ENCODE data around the gene MSI2. TPM values are rescaled to one million over a fixed set of nuclear protein-coding genes. Genes with fewer than 3 reads are reported as not detected.

MSI2 gene
- total and polyA plus RNA-seq, 2 experiments from 2014 or later, result 4.3 to 17.9 TPM

DNA sequence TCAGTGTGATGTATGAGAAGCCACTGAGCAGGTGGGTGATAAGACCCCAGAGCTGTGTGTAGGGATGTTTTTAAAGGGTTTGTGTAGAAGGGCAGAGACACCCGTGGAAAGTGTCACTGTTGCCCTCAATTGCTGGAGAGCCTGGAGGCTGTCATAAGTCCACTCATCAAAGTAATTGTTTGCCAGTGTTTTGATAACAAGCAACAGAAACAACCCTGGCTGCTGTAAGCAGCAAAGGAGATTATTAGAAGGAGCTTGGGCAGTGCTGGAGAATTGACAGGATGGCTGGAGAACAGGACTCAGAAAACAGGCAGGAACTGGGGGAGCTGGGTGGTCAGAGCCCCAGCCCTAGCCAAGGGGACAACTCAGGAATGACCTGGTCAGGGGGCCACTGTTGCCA is 369.2 kb downstream of the MSI2 start:
- Histone ChIP-seq H3K9ac (no peak overlapping the region), H3K9me2 (ENCODE audit: insufficient read depth) (no peaks in the 10 kb centered on the region), H2AFZ (no peak overlapping the region), H3F3A (ENCODE audit: insufficient read depth) (peaks cover 11% of the 10 kb centered on the region), H4K20me1 (ENCODE audit: insufficient read depth) (no peaks in the 10 kb centered on the region), H3K4me2 (ENCODE audit: unreplicated experiment) (no peak overlapping the region), H3K4me3 (no peak overlapping the region), H3K27me3 (replicated peaks; ENCODE audit: insufficient read depth) (no peaks in the 10 kb centered on the region), H3K36me3 (ENCODE audit: low read depth) (no peaks in the 10 kb centered on the region), H3K27ac (no peak overlapping the region), H3K9me3 (ENCODE audit: low read depth) (no peaks in the 10 kb centered on the region), H3K4me1 (ENCODE audit: insufficient read depth) (peaks cover 13% of the 10 kb centered on the region), H3K79me2 (ENCODE audit: insufficient read depth) (no peaks in the 10 kb centered on the region)
- WGBS, 2 experiments (ENCODE audit: low coverage in 1 of 2, low lambda C conversion rate in 2 of 2, missing lambda C conversion rate in 2 of 2), result 62 to 81% methylated on average over 1 of the region's 1 CpG
- TF ChIP-seq EZH2phosphoT487 (IDR thresholded peaks at IDR 0.05; ENCODE audit: insufficient read depth, low read depth) (no peak), EZH2 (IDR thresholded peaks at IDR 0.05; ENCODE audit: insufficient read depth, poor library complexity, severe bottlenecking) (no peak)
- in situ Hi-C loops (cut with MboI), result no loop called here
- DNase-seq, result no peak

DNA sequence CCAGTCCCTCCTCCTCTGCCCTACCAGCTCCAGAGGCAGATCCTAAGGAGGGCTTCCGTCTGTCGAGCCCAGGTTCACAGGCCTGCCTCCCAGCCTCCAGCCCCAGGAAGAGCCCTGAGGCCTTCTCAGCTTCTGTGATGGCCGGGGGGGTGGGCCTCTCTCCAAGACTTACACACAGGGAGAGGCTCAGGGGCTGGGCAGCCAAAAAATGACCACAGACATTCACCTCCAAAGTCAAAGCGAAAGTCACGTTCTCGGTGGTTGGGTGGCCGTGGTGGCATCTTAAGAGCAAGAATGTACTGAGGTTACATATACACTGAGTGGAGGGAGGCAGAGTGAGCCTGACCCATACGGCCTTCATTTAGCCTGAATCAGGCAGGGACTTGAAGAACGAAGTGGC is 369.6 kb downstream of the MSI2 start:
- 91 to 93% methylated on average over 9 of the region's 9 CpGs for WGBS, 2 experiments (ENCODE audit: low coverage in 1 of 2, low lambda C conversion rate in 2 of 2, missing lambda C conversion rate in 2 of 2)
- Histone ChIP-seq H3F3A (ENCODE audit: insufficient read depth) (peaks cover 11% of the 10 kb centered on the region), H4K20me1 (ENCODE audit: insufficient read depth) (no peaks in the 10 kb centered on the region), H3K4me1 (ENCODE audit: insufficient read depth) (peaks cover 13% of the 10 kb centered on the region), H3K36me3 (ENCODE audit: low read depth) (no peaks in the 10 kb centered on the region), H3K4me3 (no peak overlapping the region), H3K9me2 (ENCODE audit: insufficient read depth) (no peaks in the 10 kb centered on the region), H3K27ac (no peak overlapping the region), H3K79me2 (ENCODE audit: insufficient read depth) (no peaks in the 10 kb centered on the region), H3K4me2 (ENCODE audit: unreplicated experiment) (no peak overlapping the region), H2AFZ (no peak overlapping the region), H3K27me3 (replicated peaks; ENCODE audit: insufficient read depth) (no peaks in the 10 kb centered on the region), H3K9ac (no peak overlapping the region), H3K9me3 (ENCODE audit: low read depth) (no peaks in the 10 kb centered on the region)
- in situ Hi-C loops (cut with MboI), result no loop called here
- DNase-seq, result no peak
- TF ChIP-seq EZH2 (IDR thresholded peaks at IDR 0.05; ENCODE audit: insufficient read depth, poor library complexity, severe bottlenecking) (no peak), EZH2phosphoT487 (IDR thresholded peaks at IDR 0.05; ENCODE audit: insufficient read depth, low read depth) (no peak)

DNA sequence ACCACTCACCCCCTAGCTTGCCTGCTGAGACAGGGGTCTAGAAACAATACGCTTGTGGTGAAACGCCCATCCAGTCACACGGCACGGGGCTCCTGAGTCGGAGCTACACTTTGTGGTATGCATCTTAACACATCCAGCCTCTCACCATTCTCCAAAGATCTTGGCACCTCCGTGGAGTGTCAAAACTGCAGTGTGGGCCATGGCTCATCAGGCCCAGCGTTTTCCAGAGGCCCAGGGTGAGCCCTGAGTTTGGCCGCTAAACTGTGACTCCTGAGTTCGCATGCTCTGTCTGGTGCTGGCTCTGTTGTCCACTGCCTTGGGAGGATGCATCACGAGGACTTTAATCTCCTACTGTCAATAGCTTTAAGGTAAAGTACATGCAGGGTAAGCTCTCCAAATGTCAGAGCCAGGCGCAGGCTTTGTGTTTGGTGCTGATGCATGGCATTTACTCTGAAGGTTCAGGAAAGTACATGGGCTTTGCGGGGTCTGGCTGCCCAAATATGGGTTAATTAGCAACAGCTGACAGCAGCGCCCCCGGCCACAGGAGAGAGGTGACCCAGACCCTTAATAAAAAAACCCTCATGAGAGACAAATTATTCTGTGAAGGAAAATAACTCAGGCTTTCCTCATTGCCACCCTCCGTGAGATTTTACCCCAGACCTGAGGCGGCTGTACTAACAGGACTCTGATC is 370.3 kb downstream of the MSI2 start:
- Histone ChIP-seq H3K9me2 (ENCODE audit: insufficient read depth) (no peaks in the 10 kb centered on the region), H3K9me3 (ENCODE audit: low read depth) (no peaks in the 10 kb centered on the region), H3F3A (ENCODE audit: insufficient read depth) (peaks cover 11% of the 10 kb centered on the region), H3K4me3 (no peak overlapping the region), H3K9ac (no peak overlapping the region), H3K4me2 (ENCODE audit: unreplicated experiment) (no peak overlapping the region), H3K79me2 (ENCODE audit: insufficient read depth) (no peaks in the 10 kb centered on the region), H3K36me3 (ENCODE audit: low read depth) (no peaks in the 10 kb centered on the region), H3K4me1 (ENCODE audit: insufficient read depth) (peaks cover 13% of the 10 kb centered on the region), H2AFZ (no peak overlapping the region), H3K27me3 (replicated peaks; ENCODE audit: insufficient read depth) (no peaks in the 10 kb centered on the region), H4K20me1 (ENCODE audit: insufficient read depth) (no peaks in the 10 kb centered on the region), H3K27ac (no peak overlapping the region)
- in situ Hi-C loops (cut with MboI), result no loop called here
- no peak for DNase-seq
- TF ChIP-seq EZH2phosphoT487 (IDR thresholded peaks at IDR 0.05; ENCODE audit: insufficient read depth, low read depth) (no peak), EZH2 (IDR thresholded peaks at IDR 0.05; ENCODE audit: insufficient read depth, poor library complexity, severe bottlenecking) (no peak)
- 80 to 83% methylated on average over 16 of the region's 16 CpGs for WGBS, 2 experiments (ENCODE audit: low coverage in 1 of 2, low lambda C conversion rate in 2 of 2, missing lambda C conversion rate in 2 of 2)

DNA sequence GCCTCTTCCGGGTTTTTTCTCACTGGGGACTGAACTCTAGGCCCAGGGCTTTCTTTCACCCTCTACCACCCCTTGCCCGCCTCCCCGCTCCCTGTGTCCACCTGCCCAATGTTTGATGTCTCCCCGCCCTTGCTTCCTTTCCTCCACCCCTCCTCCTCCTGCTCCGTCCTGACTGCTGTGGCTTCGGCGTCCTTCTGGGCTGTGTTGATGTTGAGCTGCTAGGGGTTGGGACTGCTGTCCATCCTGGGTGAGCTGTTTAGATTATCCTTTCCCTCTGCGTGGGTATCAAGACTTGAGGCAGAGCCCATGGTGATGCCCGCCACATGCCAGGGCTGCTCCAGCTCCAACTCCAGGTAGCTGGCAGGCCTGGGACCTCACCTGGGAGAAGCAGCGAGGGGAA is 371.3 kb downstream of the MSI2 start:
- Histone ChIP-seq H3K4me1 (ENCODE audit: insufficient read depth) (peaks cover 10% of the 10 kb centered on the region), H3K27ac (no peak overlapping the region), H3K9me2 (ENCODE audit: insufficient read depth) (no peaks in the 10 kb centered on the region), H3F3A (ENCODE audit: insufficient read depth) (peaks cover 6% of the 10 kb centered on the region), H3K27me3 (replicated peaks; ENCODE audit: insufficient read depth) (no peaks in the 10 kb centered on the region), H3K4me3 (no peak overlapping the region), H3K79me2 (ENCODE audit: insufficient read depth) (no peaks in the 10 kb centered on the region), H3K4me2 (ENCODE audit: unreplicated experiment) (no peak overlapping the region), H3K9ac (no peak overlapping the region), H2AFZ (no peak overlapping the region), H3K9me3 (ENCODE audit: low read depth) (no peaks in the 10 kb centered on the region), H3K36me3 (ENCODE audit: low read depth) (no peaks in the 10 kb centered on the region), H4K20me1 (ENCODE audit: insufficient read depth) (no peaks in the 10 kb centered on the region)
- in situ Hi-C loops (cut with MboI), result no loop called here
- DNase-seq, result no peak
- no peak for TF ChIP-seq EZH2 (IDR thresholded peaks at IDR 0.05; ENCODE audit: insufficient read depth, poor library complexity, severe bottlenecking)
- 96 to 98% methylated on average over 10 of the region's 10 CpGs for WGBS, 2 experiments (ENCODE audit: low coverage in 1 of 2, low lambda C conversion rate in 2 of 2, missing lambda C conversion rate in 2 of 2)

All from GM23248 (cell line).